K562 (cell line): ENCODE results near the gene CNTN5. TPM values are rescaled to one million over a fixed set of nuclear protein-coding genes. Genes with fewer than 3 reads are reported as not detected.

Experiments
- ATAC-seq: fragments of 200-7000 bp; cut with Tn5 transposase; 3 replicates; pipeline ENCODE4 v1.9.1; 2020; ENCODE audit warnings: moderate library complexity
- BruUV-seq: library from RNA; stranded (reverse); fragments of 400-500 nt; replicated peaks from 2 replicates; lab custom pipeline; 2021; lab: Mats Ljungman, UMichigan
- CTCF ChIA-PET: fragments of 300-600 bp; formaldehyde crosslinking; extraction: SDS; loops from one replicate; lab custom pipeline; 2021; ENCODE audit warnings: low intra/inter-chr PET ratio; lab: Yijun Ruan, JAX
- POLR2A ChIA-PET: fragments of 300-600, 350-650 bp; sonication (Branson Sonifier 250); formaldehyde crosslinking; extraction: SDS; loops from one replicate; lab custom pipeline; 2021; ENCODE audit warnings: antibody characterized with exemption, inconsistent platforms; lab: Yijun Ruan, JAX
- DNase-seq, 4 experiments: peaks; one replicate each; pipeline versions ENCODE4 v3.0.0 to v3.0.0-alpha.2; 2011 to 2018; ENCODE audit warnings: low spot score in 3 of 4, mixed read lengths in 3 of 4; ENCODE audit errors: extremely low read depth in 1 of 4
- FAIRE-seq: peaks from 2 replicates; lab custom pipeline; 2011; peaks lifted over from hg19 to GRCh38; lab: Jason Lieb, UNC
- H2AFZ ChIP-seq: 2 replicates; pipeline ENCODE4 v1.6.0; 2011; ENCODE audit warnings: low read depth, low read length, control low read depth, inconsistent platforms
- H3K27ac ChIP-seq: fragments of 200-600 bp; 3 replicates; pipeline ENCODE4 v1.8.0; 2011; ENCODE audit warnings: low read depth, mild to moderate bottlenecking, control low read depth, inconsistent platforms, low read length, moderate library complexity, mixed read lengths; ENCODE audit errors: extremely low read depth
- H3K27me3 ChIP-seq, 2 experiments: fragments of 300-600 bp in 1 of 2; 2 replicates in 1 of 2; 3 replicates in 1 of 2; pipeline versions ENCODE4 v1.6.0 to v1.8.0; 2011; ENCODE audit warnings: inconsistent platforms in 2 of 2, low read length in 2 of 2, mild to moderate bottlenecking in 1 of 2, mixed read lengths in 1 of 2, moderate library complexity in 1 of 2; ENCODE audit not compliant: control insufficient read depth in 2 of 2, insufficient read depth in 2 of 2
- H3K36me3 ChIP-seq: fragments of 300-600 bp; 3 replicates; pipeline ENCODE4 v1.8.0; 2011; ENCODE audit warnings: mild to moderate bottlenecking, low read length, inconsistent platforms; ENCODE audit not compliant: control insufficient read depth, insufficient read depth
- H3K4me1 ChIP-seq, 2 experiments: fragments of 200-600 bp in 1 of 2; replicated peaks in 1 of 2; 2 replicates in 1 of 2; 3 replicates in 1 of 2; pipeline versions ENCODE4 v1.5.1 to v1.8.0; 2011; ENCODE audit warnings: inconsistent platforms in 2 of 2, low read length in 2 of 2, mild to moderate bottlenecking in 1 of 2, mixed read lengths in 1 of 2, moderate library complexity in 1 of 2; ENCODE audit not compliant: control insufficient read depth in 2 of 2, insufficient read depth in 2 of 2
- H3K4me2 ChIP-seq: 2 replicates; pipeline ENCODE4 v1.6.1; 2011; ENCODE audit warnings: low read length, control low read depth, inconsistent platforms, mixed read lengths; ENCODE audit not compliant: insufficient read depth
- H3K4me3 ChIP-seq: fragments of 200-600 bp; sonication (generic), shearing (Covaris generic); 2 replicates; pipeline ENCODE4 v1.5.1; 2016; ENCODE audit warnings: control low read depth, inconsistent platforms
- H3K79me2 ChIP-seq: fragments of 200-600 bp; 3 replicates; pipeline ENCODE4 v1.8.0; 2011; ENCODE audit warnings: low read length, inconsistent platforms; ENCODE audit not compliant: control insufficient read depth, insufficient read depth
- H3K9ac ChIP-seq, 2 experiments: 2 replicates each; pipeline versions ENCODE4 v1.6.0 to v1.6.1; 2011; ENCODE audit warnings: low read depth in 2 of 2, low read length in 2 of 2, control low read depth in 1 of 2, inconsistent platforms in 1 of 2, mild to moderate bottlenecking in 1 of 2, mixed read lengths in 1 of 2; ENCODE audit not compliant: insufficient read depth in 1 of 2
- H3K9me1 ChIP-seq: one replicate; pipeline ENCODE4 v1.6.0; 2011; ENCODE audit warnings: inconsistent platforms, mild to moderate bottlenecking, low read length, moderate library complexity; ENCODE audit not compliant: control insufficient read depth, insufficient read depth
- H3K9me3 ChIP-seq: replicated peaks from 2 replicates; pipeline ENCODE4 v1.5.1; 2011; ENCODE audit warnings: low read depth, low read length, inconsistent platforms; ENCODE audit not compliant: control insufficient read depth, insufficient read depth
- H4K20me1 ChIP-seq: replicated peaks from 2 replicates; pipeline ENCODE4 v1.6.1; 2011; ENCODE audit warnings: low read length, inconsistent platforms, mixed read lengths; ENCODE audit not compliant: control insufficient read depth, insufficient read depth
- BRD4 ChIP-seq: fragments of 200-600 bp; sonication (generic); IDR thresholded peaks from 2 replicates; pipeline ENCODE4 v1.6.1; 2017; ENCODE audit warnings: inconsistent platforms
- C11orf30 ChIP-seq: fragments of 450-650 bp; IDR thresholded peaks from 2 replicates; pipeline ENCODE4 v1.6.1; 2016; ENCODE audit warnings: low read depth, mild to moderate bottlenecking
- CBX3 ChIP-seq, 2 experiments: IDR thresholded peaks; 1 replicate in 1 of 2; 2 replicates in 1 of 2; pipeline ENCODE4 v1.6.1; 2012; ENCODE audit warnings: inconsistent platforms in 2 of 2, low read length in 2 of 2, borderline replicate concordance in 1 of 2, control low read depth in 1 of 2
- ESRRA ChIP-seq: fragments of 450-650 bp; IDR thresholded peaks from 2 replicates; pipeline ENCODE4 v1.6.1; 2014; ENCODE audit warnings: low read depth, mild to moderate bottlenecking, moderate library complexity, borderline replicate concordance
- FUS ChIP-seq: fragments of 200-400 bp; formaldehyde crosslinking; optimal IDR thresholded peaks from 2 replicates; pipeline ENCODE3; 2017; ENCODE audit warnings: low read depth, low read length
- HDAC1 ChIP-seq, 2 experiments: fragments of 450-650 bp; IDR thresholded peaks; 2 replicates each; pipeline ENCODE4 v1.6.1; 2016 to 2017; ENCODE audit warnings: inconsistent platforms in 1 of 2, mild to moderate bottlenecking in 1 of 2, moderate library complexity in 1 of 2
- HEY1 ChIP-seq: fragments of 250-450 bp; sonication (Bioruptor Pico); IDR thresholded peaks from 2 replicates; pipeline ENCODE4 v1.5.0; 2020; ENCODE audit warnings: mild to moderate bottlenecking, moderate library complexity, borderline replicate concordance
- MCM2 ChIP-seq: fragments of 450-650 bp; IDR thresholded peaks from 2 replicates; pipeline ENCODE4 v1.6.1; 2017; ENCODE audit warnings: low read depth, mild to moderate bottlenecking
- NBN ChIP-seq: fragments of 450-650 bp; IDR thresholded peaks from 2 replicates; pipeline ENCODE4 v1.6.1; 2016; ENCODE audit warnings: low read depth, mild to moderate bottlenecking
- ZNF174 ChIP-seq: fragments of 250-450 bp; sonication (Bioruptor Pico); IDR thresholded peaks from 2 replicates; pipeline ENCODE4 v1.4.0; 2020; ENCODE audit warnings: mild to moderate bottlenecking
- ZNF232 ChIP-seq: sonication (generic); formaldehyde crosslinking; IDR thresholded peaks from 2 replicates; pipeline ENCODE4 v1.8.0; 2022; ENCODE audit warnings: mild to moderate bottlenecking, missing genetic modification reagents
- ZNF24 ChIP-seq: fragments of 450-650 bp; IDR thresholded peaks from 2 replicates; pipeline ENCODE4 v1.6.1; 2016
- ZNF584 ChIP-seq: fragments of 200-800 bp; sonication (Bioruptor generic); IDR thresholded peaks from 2 replicates; pipeline ENCODE4 v1.6.1; 2016; ENCODE audit warnings: low read depth, mild to moderate bottlenecking, missing genetic modification characterization, missing compliant biosample characterization
- ZNF707 ChIP-seq: fragments of 250-450 bp; sonication (Bioruptor Pico); conservative IDR thresholded peaks from 2 replicates; pipeline ENCODE4 v1.8.0; 2022; ENCODE audit warnings: inconsistent platforms, mild to moderate bottlenecking, moderate library complexity
- WGBS: fragments of 100-300 bp; shearing (Covaris generic); methylation state at CpG from one replicate; pipeline ENCODE4 v1.1.6; 2016; ENCODE audit warnings: low coverage, mixed read lengths; ENCODE audit not compliant: insufficient coverage; ENCODE audit errors: missing lambda C conversion rate; 5-methylcytosine and 5-hydroxymethylcytosine counted together
- in situ Hi-C: fragments of 300-500 bp; cut with MboI; formaldehyde crosslinking; loops from 4 replicates; pipeline ENCODE4 v1.15.0; 2018; ENCODE audit warnings: inconsistent platforms, mixed read lengths
- intact Hi-C: fragments of 100-400 bp; cut with micrococcal nuclease; formaldehyde crosslinking; loops from 2 replicates; pipeline ENCODE4 v1.14.2; 2022
- polyA plus RNA-seq, 8 experiments: library from polyadenylated mRNA; depleted of rRNA in 4 of 8; stranded (reverse) in 5 of 8; unstranded in 3 of 8; fragments of >200 nt; fragmentation: Nextera tagmentation in 2 of 8; fragmentation: Illumina TruSeq in 1 of 8; extraction: Ambion mirVana in 2 of 8; extraction: Trizol in 1 of 8; gene quantifications; 2 replicates each; pipeline versions ENCODE4 v1.2.1 to v1.2.3, GENCODE V29; 2011 to 2014; ENCODE audit warnings: inconsistent platforms in 1 of 8, missing spikeins in 1 of 8
- total RNA-seq, 7 experiments: library from RNA; depleted of rRNA in 6 of 7; stranded (reverse); fragments of >200 nt in 6 of 7; fragmentation: Illumina TruSeq in 2 of 7; extraction: Trizol in 2 of 7; gene quantifications; 2 replicates each; pipeline versions ENCODE4 v1.2.1 to v1.2.3, GENCODE V29; 2011 to 2021; ENCODE audit warnings: low replicate concordance in 1 of 7

Gene CNTN5
- total and polyA plus RNA-seq, 9 of the 15 experiments (the other 6 are each of a cell fraction or from before 2014, with no cell fraction given) = 0.03 TPM; not detected in 8

GRCh38 chr11:99631618-99632017 is 610.9 kb downstream of the CNTN5 start:
- no peaks in the 10 kb centered on the region for H4K20me1 ChIP-seq
- H3K4me2 ChIP-seq = no peak overlapping the region
- FAIRE-seq (no peak), DNase-seq (no peak), ATAC-seq (no peak)
- no peaks in the 10 kb centered on the region for H3K79me2 ChIP-seq
- 0 out of 2 replicates have a peak, but pooled peaks cover 3% of the 10 kb centered on the region for H3K9me3 ChIP-seq
- no peak overlapping the region for H2AFZ ChIP-seq
- no peaks in the 10 kb centered on the region for H3K4me1 ChIP-seq
- BruUV-seq = no TSS peak
- ChIA-PET CTCF (no interaction called here), POLR2A (no interaction called here)
- H3K27ac ChIP-seq = no peak overlapping the region
- H3K4me3 ChIP-seq = no peak overlapping the region
- no peak overlapping the region for H3K9ac ChIP-seq
- intact Hi-C loops (no loop called here), in situ Hi-C loops (no loop called here)
- H3K27me3 ChIP-seq = no peaks in the 10 kb centered on the region
- H3K36me3 ChIP-seq = no peaks in the 10 kb centered on the region
- 0% methylated on average over 1 of the region's 1 CpG for WGBS
- H3K9me1 ChIP-seq = no peaks in the 10 kb centered on the region
- TF ChIP-seq HEY1 (CRISPR knock-in tag) (no peak), FUS (no peak), HDAC1 (IDR thresholded peaks at IDR 0.05) (no peak), ZNF174 (CRISPR knock-in tag) (no peak), MCM2 (no peak), CBX3 (IDR thresholded peaks at IDR 0.05; ENCODE audit: borderline replicate concordance in 1 of 2, low read length in 2 of 2) (no peak), ESRRA (no peak), ZNF584 (CRISPR knock-in tag) (no peak), NBN (no peak), ZNF707 (no peak), ZNF232 (CRISPR knock-in tag) (no peak), BRD4 (no peak), C11orf30 (no peak), ZNF24 (no peak)
